HG03342 (cell line): ENCODE measurements around the gene ASPHD1.
"Not testable (repeated sequence)": the region's sequence is repeated elsewhere in the genome, so short reads cannot be mapped to it uniquely, and the experiment has no call there.

ENCODE experiments used
- ATAC-seq: cut with Tn5 transposase; IDR thresholded peaks from one replicate; pipeline ENCODE4 v1.9.1; 2021; ENCODE audit warnings: mild to moderate bottlenecking, moderate library complexity; ENCODE audit not compliant: unreplicated experiment

The ASPHD1 gene

GRCh38 chr16:29877266-29877961 lies 22.9 kb upstream of the ASPHD1 start:
- no peak for ATAC-seq

GRCh38 chr16:29878172-29878571 lies 22.1 kb upstream of the ASPHD1 start:
- no peak for ATAC-seq

- no peak for ATAC-seq
Observed at GRCh38 chr16:29881050-29881449, 19.2 kb upstream of the ASPHD1 start.

- no peak for ATAC-seq
Observed at GRCh38 chr16:29883987-29884386, 16.3 kb upstream of the ASPHD1 start.

GRCh38 chr16:29889372-29889771 lies 10.9 kb upstream of the ASPHD1 start:
- not testable (repeated sequence) for ATAC-seq

GRCh38 chr16:29891525-29892457 lies 8.5 kb upstream of the ASPHD1 start:
- no peak for ATAC-seq

- no peak for ATAC-seq
Observed at GRCh38 chr16:29892458-29892813, 7.9 kb upstream of the ASPHD1 start.

- ATAC-seq: no peak
Observed at GRCh38 chr16:29893553-29893952, 6.7 kb upstream of the ASPHD1 start.

GRCh38 chr16:29894352-29894751 lies 5.9 kb upstream of the ASPHD1 start:
- ATAC-seq: no peak

GRCh38 chr16:29896841-29897240 lies 3.4 kb upstream of the ASPHD1 start:
- ATAC-seq: no peak

- ATAC-seq: no peak
Observed at GRCh38 chr16:29897333-29897732, 3.0 kb upstream of the ASPHD1 start.

- ATAC-seq: no peak
Observed at GRCh38 chr16:29898135-29898803, 2.0 kb upstream of the ASPHD1 start.

GRCh38 chr16:29898804-29899515 lies 1.3 kb upstream of the ASPHD1 start:
- ATAC-seq: no peak

GRCh38 chr16:29899516-29900101 lies 679 bp upstream of the ASPHD1 start, which contains the start of gene SEZ6L2:
Gene SEZ6L2, minus strand, starts transcription at chr16:29899550. Its CDS starts 531 bp downstream, at chr16:29899019.
- no peak for ATAC-seq

GRCh38 chr16:29900888-29901606 lies 759 bp downstream of the ASPHD1 start:
- no peak for ATAC-seq

GRCh38 chr16:29901607-29901945 lies 1.3 kb downstream of the ASPHD1 start:
- no peak for ATAC-seq

- no peak for ATAC-seq
Observed at GRCh38 chr16:29903590-29903989, 3.3 kb downstream of the ASPHD1 start.

GRCh38 chr16:29904947-29905346 lies 4.7 kb downstream of the ASPHD1 start:
- ATAC-seq: no peak

- no peak for ATAC-seq
Observed at GRCh38 chr16:29905668-29906067, 5.4 kb downstream of the ASPHD1 start.
